Panc1 (cell line): ENCODE measurements around the gene DPCD. TPM values are rescaled to one million over a fixed set of nuclear protein-coding genes. Genes with fewer than 3 reads are reported as not detected.

ENCODE experiments used
- ATAC-seq: fragments of 200-7000 bp; cut with Tn5 transposase; 2 replicates; pipeline ENCODE4 v1.9.1; 2020; ENCODE audit warnings: mild to moderate bottlenecking, moderate library complexity
- BruUV-seq: library from RNA; stranded (reverse); fragments of 400-500 nt; replicated peaks from 2 replicates; lab custom pipeline; 2021; lab: Mats Ljungman, UMichigan
- CTCF ChIA-PET: fragments of 300-600 bp; sonication (Branson Sonifier 250); formaldehyde crosslinking; loops from one replicate; lab custom pipeline; 2022; ENCODE audit warnings: antibody characterized with exemption; lab: Charles Lee
- POLR2A ChIA-PET: fragments of 300-600 bp; sonication (Branson Sonifier 250); formaldehyde crosslinking; loops from one replicate; lab custom pipeline; 2022; ENCODE audit warnings: antibody characterized with exemption; lab: Charles Lee
- DNase-seq: peaks from one replicate; pipeline ENCODE4 v3.0.0-alpha.2; 2010; ENCODE audit warnings: low read depth, low spot score
- H3K27ac ChIP-seq: 2 replicates; pipeline ENCODE4 v1.5.1; 2011; ENCODE audit warnings: mild to moderate bottlenecking, low read length, inconsistent platforms
- H3K27me3 ChIP-seq: fragments of 200-500 bp; sonication (Bioruptor generic); 2 replicates; pipeline ENCODE4 v1.6.0; 2014; ENCODE audit warnings: low read length, inconsistent platforms; ENCODE audit not compliant: control insufficient read depth, insufficient read depth
- H3K36me3 ChIP-seq: fragments of 200-500 bp; sonication (Bioruptor generic); 2 replicates; pipeline ENCODE4 v1.5.1; 2014; ENCODE audit warnings: inconsistent platforms, mild to moderate bottlenecking, low read length, moderate library complexity; ENCODE audit not compliant: control insufficient read depth, insufficient read depth
- H3K4me1 ChIP-seq: 2 replicates; pipeline ENCODE4 v1.5.1; 2011; ENCODE audit warnings: inconsistent platforms, mild to moderate bottlenecking, low read length, moderate library complexity; ENCODE audit not compliant: control insufficient read depth, insufficient read depth
- H3K4me3 ChIP-seq, 2 experiments: 2 replicates each; pipeline ENCODE4 v1.5.1; 2011 to 2012; ENCODE audit warnings: low read depth in 2 of 2, low read length in 2 of 2, mild to moderate bottlenecking in 2 of 2, inconsistent platforms in 1 of 2, moderate library complexity in 1 of 2
- H3K9me3 ChIP-seq: fragments of 200-500 bp; sonication (Bioruptor generic); 2 replicates; pipeline ENCODE4 v1.5.1; 2014; ENCODE audit warnings: low read depth, mild to moderate bottlenecking, inconsistent platforms, low read length, moderate library complexity; ENCODE audit not compliant: control insufficient read depth, insufficient read depth
- CTCF ChIP-seq: fragments of 450-650 bp; IDR thresholded peaks from 2 replicates; pipeline ENCODE4 v1.5.1; 2017; ENCODE audit warnings: mild to moderate bottlenecking
- POLR2AphosphoS5 ChIP-seq: IDR thresholded peaks from 2 replicates; pipeline ENCODE4 v1.6.1; 2012; ENCODE audit warnings: mild to moderate bottlenecking, low read depth, low read length, moderate library complexity
- REST ChIP-seq, 2 experiments: IDR thresholded peaks; 2 replicates each; pipeline ENCODE4 v1.6.1; 2011 to 2012; ENCODE audit warnings: low read depth in 2 of 2, control low read depth in 1 of 2, low read length in 1 of 2, mild to moderate bottlenecking in 1 of 2, moderate library complexity in 1 of 2; ENCODE audit not compliant: insufficient read depth in 1 of 2
- SIN3A ChIP-seq: IDR thresholded peaks from 2 replicates; pipeline ENCODE4 v1.6.1; 2012; ENCODE audit warnings: low read depth, mild to moderate bottlenecking, low read length, moderate library complexity, borderline replicate concordance; ENCODE audit not compliant: insufficient read depth
- TCF7L2 ChIP-seq: IDR thresholded peaks from 2 replicates; pipeline ENCODE4 v1.6.1; 2011; ENCODE audit warnings: mild to moderate bottlenecking, low read depth, low read length, inconsistent platforms
- in situ Hi-C: cut with HindIII; loops from 2 replicates; pipeline ENCODE4 v1.10.0; 2016; ENCODE audit warnings: low sequenced_read_pairs, low pct_unique_long_range_greater_than_20kb
- intact Hi-C: fragments of 100-400 bp; cut with micrococcal nuclease; formaldehyde crosslinking; loops from one replicate; pipeline ENCODE4 v1.10.0; 2022; ENCODE audit not compliant: unreplicated experiment
- total RNA-seq: library from RNA; stranded (reverse); gene quantifications from one replicate; pipeline ENCODE4 v1.2.1, GENCODE V29; 2021; ENCODE audit not compliant: unreplicated experiment

DPCD gene
- total RNA-seq, 1 experiment from 2014 or later = 27.6 TPM

- Histone ChIP-seq H3K4me1 (no peaks in the 10 kb centered on the region), H3K36me3 (no peaks in the 10 kb centered on the region), H3K9me3 (no peaks in the 10 kb centered on the region), H3K27me3 (no peaks in the 10 kb centered on the region), H3K27ac (no peak overlapping the region), H3K4me3 (no peak overlapping the region)
- ChIA-PET CTCF (interaction anchor here (0.7 kb wide), 2 partner anchors 16 to 135 kb away, joined by 5 to 7 read pairs; no protein-coding TSS in a partner anchor), POLR2A (interaction anchor here (0.6 to 1.1 kb wide), 6 partner anchors 11 to 410 kb away, joined by 3 to 4 read pairs (median 3); partner anchors contain the start of genes DPCD and POLL)
- no peak for ATAC-seq
- no TSS peak for BruUV-seq
- DNase-seq = no peak
- TF ChIP-seq CTCF (no peak), POLR2AphosphoS5 (no peak), SIN3A (no peak)
- in situ Hi-C loops = no loop called here
- intact Hi-C loops = no loop called here
Observed at GRCh38 chr10:101576211-101576863, 11.8 kb upstream of the DPCD start.

- CTCF ChIA-PET = interaction anchor here (0.7 kb wide), 1 partner anchor 17 kb away, joined by 7 read pairs; no protein-coding TSS in a partner anchor
- BruUV-seq = no TSS peak
Observed at GRCh38 chr10:101577121-101577871, 10.8 kb upstream of the DPCD start.

More at GRCh38 chr10:101577121-101577871, 10.8 kb upstream of the DPCD start:
- H3K4me3 ChIP-seq = no peak overlapping the region
- H3K27ac ChIP-seq = no peak overlapping the region
- ATAC-seq (no peak), DNase-seq (no peak)
- no peaks in the 10 kb centered on the region for H3K9me3 ChIP-seq
- POLR2A ChIA-PET = interaction anchor here (1.1 kb wide), 1 partner anchor 10 kb away, joined by 3 read pairs; the partner anchor contains the start of genes DPCD and POLL
- in situ Hi-C loops (no loop called here), intact Hi-C loops (no loop called here)
- H3K4me1 ChIP-seq = no peaks in the 10 kb centered on the region
- no peaks in the 10 kb centered on the region for H3K27me3 ChIP-seq
- H3K36me3 ChIP-seq = no peaks in the 10 kb centered on the region
- no peak for TF ChIP-seq REST (IDR thresholded peaks at IDR 0.05; ENCODE audit: insufficient read depth in 1 of 2, low read depth in 2 of 2, low read length in 1 of 2)
- no peak for TF ChIP-seq SIN3A
- TF ChIP-seq TCF7L2 = no peak
- no peak for TF ChIP-seq POLR2AphosphoS5
- no peak for TF ChIP-seq CTCF
